Fibroblast of the conjunctiva (primary cell): ENCODE data around the gene CIC.
"Not testable (repeated sequence)": the region's sequence is repeated elsewhere in the genome, so short reads cannot be mapped to it uniquely, and the experiment has no call there.

Experiments
- DNase-seq: peaks from one replicate; pipeline ENCODE4 v3.0.0-alpha.2; 2010; ENCODE audit warnings: low read depth

The CIC gene

DNA sequence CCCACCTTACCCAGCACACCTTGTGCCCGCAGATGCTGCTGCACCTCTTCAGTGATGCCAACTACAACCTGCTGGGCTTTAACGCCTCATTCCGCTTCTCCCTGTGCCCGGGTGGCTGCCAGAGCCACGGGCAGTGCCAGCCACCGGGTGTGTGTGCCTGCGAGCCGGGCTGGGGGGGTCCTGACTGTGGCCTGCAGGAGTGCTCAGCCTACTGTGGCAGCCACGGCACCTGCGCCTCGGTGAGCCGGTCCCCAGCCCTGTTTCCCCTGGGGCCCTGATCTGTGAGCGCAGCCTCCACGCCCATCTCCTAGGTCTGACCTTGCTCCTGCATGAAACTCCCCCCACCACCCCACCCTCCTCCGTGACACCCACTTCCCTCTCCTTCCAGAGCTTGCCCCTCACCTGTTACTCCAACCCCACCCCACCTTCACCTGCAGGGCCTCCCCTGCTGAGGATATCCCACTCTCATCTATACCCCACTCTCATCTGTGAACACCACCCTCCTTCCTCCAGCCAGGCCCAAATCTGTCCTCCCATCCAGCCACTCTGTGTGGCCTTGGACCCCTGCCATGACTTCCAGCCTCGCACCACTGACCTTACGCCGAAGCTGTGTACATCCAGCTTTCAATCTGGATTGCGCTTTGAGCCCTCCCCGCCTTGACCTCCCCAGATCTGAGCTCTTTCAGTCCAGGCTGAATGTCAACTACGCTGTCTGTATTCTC lies 65.1 kb downstream of the CIC start:
- DNase-seq: no peak

- no peak for DNase-seq
Measured at GRCh38 chr19:42334697-42335373, 65.8 kb downstream of the CIC start.

DNA sequence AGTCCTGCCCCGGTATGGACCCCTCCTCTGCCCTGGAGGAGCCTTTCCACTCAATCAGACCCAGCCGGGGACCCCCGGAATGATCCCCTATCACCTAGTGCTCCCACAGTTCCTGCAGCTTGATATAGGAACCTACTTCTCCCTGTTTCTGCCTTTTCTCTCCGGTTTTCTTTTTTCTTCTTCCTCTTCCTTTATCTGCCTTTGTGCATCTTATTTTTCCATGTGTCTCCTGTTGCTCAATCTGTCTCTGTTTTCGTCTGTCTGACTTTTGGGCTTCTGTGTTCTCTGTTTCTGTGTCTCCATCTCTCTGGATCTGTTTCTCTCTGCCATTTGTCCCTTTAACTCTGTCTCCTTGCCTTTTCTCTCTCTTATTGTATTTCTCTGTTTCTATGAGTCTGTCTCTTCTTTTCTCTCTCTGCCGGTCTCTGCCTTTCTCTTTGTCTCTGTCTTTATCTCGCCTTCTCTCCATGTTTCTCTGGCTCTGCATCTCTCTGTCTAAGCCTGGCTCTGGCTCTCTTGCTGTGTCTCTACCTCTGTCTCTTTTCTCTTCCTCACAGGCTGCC lies 66.4 kb downstream of the CIC start:
- no peak for DNase-seq

- DNase-seq: no peak
Measured at GRCh38 chr19:42335971-42336370, 66.9 kb downstream of the CIC start.

DNA sequence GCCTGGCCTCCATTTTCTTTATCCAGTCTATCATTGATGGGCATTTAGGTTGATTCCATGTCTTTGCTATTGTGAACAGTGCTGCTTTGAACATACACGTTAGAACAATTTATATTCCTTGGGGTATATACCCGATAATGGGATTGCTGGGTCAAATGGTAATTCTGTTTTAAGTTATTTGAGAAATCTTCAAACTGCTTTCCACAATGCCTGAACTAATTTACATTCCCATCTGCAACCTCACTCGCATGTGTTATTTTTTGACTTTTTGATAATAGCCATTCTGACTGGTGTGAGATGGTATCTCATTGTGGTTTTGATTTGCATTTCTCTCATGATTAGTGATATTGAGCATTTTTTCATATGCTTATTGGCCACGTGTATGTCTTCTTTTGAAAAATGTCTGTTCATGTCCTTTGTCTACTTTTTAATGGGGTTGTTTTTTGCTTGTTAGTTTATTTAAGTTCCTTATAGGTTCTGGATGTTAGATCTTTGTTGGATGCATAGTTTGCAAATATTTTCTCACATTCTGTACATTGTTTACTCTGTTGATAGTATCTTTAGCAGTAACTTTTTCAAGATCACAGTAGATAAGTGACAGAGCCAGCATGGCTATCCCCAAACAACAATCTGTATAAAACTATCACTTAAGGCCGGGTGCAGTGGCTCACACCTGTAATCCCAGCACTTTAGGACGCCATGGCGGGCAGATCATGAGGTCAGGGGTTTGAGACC lies 70.2 kb downstream of the CIC start:
- DNase-seq: not testable (repeated sequence)

DNA sequence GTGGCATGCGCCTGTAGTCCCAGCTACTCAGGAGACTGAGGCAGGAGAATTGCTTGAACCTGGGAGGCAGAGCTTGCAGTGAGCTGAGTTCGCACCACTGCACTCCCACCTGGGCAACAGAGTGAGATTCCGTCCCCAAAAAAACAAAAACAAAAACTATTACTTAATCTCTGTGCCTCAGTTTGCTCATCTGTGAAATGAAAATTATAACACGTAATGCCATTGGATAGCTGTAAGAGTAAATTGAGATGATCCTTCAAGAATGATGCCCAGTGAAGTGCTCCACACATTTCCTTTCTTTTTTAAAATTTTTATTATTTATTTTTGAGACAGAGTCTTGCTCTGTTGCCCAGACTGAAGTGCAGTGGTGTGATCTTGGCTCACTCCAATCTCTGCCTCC lies 70.9 kb downstream of the CIC start:
- DNase-seq: not testable (repeated sequence)

GRCh38 chr19:42343344-42344110 lies 74.5 kb downstream of the CIC start:
- no peak for DNase-seq

DNA sequence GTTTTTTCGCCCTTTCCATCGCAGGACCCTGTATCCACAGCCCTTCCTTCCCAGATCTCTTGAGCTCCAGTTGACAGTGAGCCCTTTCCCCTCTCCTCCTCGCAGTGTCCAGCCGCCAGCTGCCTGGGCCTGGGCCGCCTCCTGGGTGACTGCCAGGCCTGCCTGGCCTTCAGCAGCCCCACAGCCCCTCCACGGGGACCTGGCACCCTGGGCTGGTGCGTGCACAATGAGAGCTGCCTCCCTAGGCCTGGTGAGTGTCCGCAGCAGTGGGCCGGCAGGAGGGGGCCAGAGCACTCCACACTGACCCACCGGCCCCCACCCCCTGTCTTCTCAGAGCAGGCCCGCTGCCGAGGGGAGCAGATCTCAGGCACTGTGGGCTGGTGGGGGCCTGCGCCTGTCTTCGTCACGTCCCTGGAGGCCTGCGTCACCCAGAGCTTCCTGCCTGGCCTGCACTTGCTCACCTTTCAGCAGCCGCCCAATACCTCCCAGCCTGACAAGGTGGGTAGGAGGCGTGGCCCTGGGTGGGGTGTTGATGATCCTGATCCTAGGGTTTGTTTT lies 75.4 kb downstream of the CIC start:
- no peak for DNase-seq
